ACHN (cell line): Measurements from ENCODE around the gene KHSRP.

Source experiments
- DNase-seq: peaks from one replicate; pipeline ENCODE4 v3.0.0-alpha.2; 2015
- in situ Hi-C: cut with HindIII; loops from 2 replicates; pipeline ENCODE4 v1.10.0; 2017; ENCODE audit warnings: low sequenced_read_pairs, low pct_ligation_motif_present, low pct_unique_long_range_greater_than_20kb

Gene KHSRP

GRCh38 chr19:6424195-6424938 is at the start of gene KHSRP:
Gene KHSRP (minus strand): TSS chr19:6424811. CDS start chr19:6424701, 110 bp downstream.
- in situ Hi-C loops: no loop called here
- no peak for DNase-seq

GRCh38 chr19:6473647-6474046 is 49.0 kb upstream of the KHSRP start:
- DNase-seq: no peak
- in situ Hi-C loops: no loop called here

- no peak for DNase-seq
- in situ Hi-C loops: no loop called here
Observed at GRCh38 chr19:6472713-6473112, 48.1 kb upstream of the KHSRP start.

DNA sequence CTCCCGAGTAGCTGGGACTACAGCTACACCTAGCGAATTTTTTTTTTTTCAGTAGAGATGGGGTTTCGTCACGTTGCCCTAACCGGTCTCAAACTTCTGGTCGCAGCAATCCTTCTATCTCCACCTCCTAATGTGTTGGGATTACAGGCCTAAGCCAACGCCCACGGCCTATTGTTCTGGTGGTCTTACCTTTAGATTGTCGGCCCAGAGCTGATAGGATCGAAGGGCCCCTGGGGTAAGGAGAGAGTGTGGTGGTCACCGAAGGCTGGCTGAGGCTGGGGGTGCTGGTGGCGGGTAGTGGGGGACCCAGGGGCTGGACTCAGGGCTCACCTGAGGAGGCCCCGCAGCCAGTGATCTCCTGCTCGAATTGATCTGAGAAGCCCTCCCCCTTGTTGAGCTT is 46.5 kb upstream of the KHSRP start:
- in situ Hi-C loops: no loop called here
- no peak for DNase-seq

DNA sequence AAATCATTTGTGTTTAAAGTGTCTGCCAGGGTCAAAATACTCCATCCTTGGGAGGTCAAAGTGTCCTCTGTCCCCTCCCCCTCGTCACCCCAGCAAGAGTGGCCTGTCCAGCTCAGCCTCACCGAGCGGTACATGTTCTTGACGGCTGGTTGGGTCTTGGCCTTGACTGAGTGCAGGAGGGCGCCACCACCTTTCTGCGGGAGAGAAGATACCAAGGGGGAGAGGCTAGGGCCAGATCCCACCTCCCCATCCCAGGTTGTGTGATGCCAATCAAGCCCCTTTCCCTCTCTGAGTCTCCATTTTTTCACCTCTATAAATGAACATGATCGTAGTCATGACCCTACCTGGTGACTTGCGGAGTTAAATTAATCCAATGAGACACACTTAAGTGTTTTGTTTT is 45.6 kb upstream of the KHSRP start:
- in situ Hi-C loops: no loop called here

GRCh38 chr19:6467384-6467783 is 42.8 kb upstream of the KHSRP start:
- DNase-seq: no peak
- in situ Hi-C loops: no loop called here

More for the DNA sequence above, 45.6 kb upstream of the KHSRP start:
- no peak for DNase-seq

DNA sequence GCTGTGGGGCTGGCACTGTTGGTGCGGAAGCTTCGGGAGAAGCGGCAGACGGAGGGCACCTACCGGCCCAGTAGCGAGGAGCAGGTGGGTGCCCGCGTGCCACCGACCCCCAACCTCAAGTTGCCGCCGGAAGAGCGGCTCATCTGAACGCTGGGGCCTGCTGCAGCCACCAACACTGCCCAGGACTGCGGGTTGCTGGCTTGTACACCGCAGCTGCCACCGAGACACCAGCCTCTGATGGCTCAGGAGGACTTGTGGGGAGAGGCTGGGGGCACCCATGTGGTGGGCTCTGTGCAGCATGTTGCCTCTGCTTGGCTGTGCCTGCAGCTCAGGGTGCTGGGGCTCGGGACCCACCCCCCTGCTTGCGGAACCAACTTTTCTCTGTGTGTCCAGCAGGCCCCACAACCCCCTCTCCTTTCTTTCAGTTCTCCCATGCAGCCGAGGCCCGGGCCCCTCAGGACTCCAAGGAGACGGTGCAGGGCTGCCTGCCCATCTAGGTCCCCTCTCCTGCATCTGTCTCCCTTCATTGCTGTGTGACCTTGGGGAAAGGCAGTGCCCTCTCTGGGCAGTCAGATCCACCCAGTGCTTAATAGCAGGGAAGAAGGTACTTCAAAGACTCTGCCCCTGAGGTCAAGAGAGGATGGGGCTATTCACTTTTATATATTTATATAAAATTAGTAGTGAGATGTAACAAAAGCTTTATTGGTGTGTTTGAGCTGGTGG is 42.1 kb upstream of the KHSRP start:
- DNase-seq: no peak
- in situ Hi-C loops: no loop called here

DNA sequence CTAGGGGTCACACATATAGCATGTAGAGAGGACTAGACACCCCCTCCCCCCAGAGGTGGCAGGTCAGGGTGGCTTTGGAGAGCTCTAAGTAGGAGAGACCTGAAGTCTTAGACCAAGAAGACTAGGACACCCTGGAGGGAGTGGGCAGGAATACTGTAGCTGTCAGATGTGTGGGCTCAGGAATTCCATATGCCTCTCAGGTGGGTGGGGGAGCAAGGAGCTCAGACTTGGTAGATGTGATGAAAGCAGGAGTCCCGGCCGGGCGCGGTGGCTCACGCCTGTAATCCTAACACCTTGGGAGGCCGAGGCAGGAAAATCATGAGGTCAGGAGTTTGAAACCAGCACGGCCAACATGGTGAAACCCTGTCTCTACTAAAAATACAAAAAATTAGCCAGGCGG is 41.1 kb upstream of the KHSRP start:
- DNase-seq: no peak
- in situ Hi-C loops: no loop called here

- in situ Hi-C loops: no loop called here
- peak; percentile 30 for DNase-seq
Observed at GRCh38 chr19:6465006-6465405, 40.4 kb upstream of the KHSRP start.

GRCh38 chr19:6464070-6464873 is 39.7 kb upstream of the KHSRP start, which contains the start of gene CRB3:
Gene CRB3 (plus strand): TSS chr19:6464271. CDS start chr19:6464702, 431 bp downstream.
- in situ Hi-C loops: no loop called here
- peak; percentile 62 for DNase-seq

GRCh38 chr19:6460099-6460884 is 35.7 kb upstream of the KHSRP start:
- DNase-seq: peak; percentile 96
- in situ Hi-C loops: no loop called here

GRCh38 chr19:6459262-6460098 is 34.9 kb upstream of the KHSRP start, which contains the start of gene SLC25A23:
Gene SLC25A23 (minus strand): TSS chr19:6459792. CDS start chr19:6459628, 164 bp downstream.
- peak; percentile 74 for DNase-seq
- in situ Hi-C loops: no loop called here

DNA sequence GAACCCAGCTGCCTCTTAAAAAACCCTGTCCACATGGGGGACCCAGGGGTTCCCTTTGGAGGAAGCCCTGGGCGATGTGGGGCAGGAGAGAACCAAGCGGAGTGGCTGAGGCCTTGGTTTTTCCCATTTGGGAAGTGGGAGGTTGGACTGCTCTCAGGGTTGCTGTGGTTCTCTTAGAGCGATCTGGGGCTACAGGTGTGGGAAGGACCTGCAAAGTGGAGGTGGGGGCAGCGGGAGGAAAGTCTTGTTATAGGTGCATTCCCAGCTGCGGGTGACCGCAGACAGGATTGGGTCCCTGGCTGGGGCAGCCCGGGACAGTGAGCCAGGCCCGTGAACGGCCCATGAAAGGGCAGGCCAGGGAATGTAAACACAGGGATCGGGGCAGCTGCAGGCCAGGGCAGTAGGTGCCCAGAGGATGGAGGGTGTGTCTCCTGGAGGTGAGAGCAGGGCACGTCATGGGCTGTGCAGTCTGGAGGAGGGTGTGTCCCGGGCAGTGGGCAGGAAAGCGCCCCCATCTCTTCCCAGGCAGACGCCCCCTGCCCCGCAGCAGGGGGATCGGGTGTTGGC is 34.2 kb upstream of the KHSRP start:
- in situ Hi-C loops: no loop called here
- DNase-seq: peak; percentile 9

DNA sequence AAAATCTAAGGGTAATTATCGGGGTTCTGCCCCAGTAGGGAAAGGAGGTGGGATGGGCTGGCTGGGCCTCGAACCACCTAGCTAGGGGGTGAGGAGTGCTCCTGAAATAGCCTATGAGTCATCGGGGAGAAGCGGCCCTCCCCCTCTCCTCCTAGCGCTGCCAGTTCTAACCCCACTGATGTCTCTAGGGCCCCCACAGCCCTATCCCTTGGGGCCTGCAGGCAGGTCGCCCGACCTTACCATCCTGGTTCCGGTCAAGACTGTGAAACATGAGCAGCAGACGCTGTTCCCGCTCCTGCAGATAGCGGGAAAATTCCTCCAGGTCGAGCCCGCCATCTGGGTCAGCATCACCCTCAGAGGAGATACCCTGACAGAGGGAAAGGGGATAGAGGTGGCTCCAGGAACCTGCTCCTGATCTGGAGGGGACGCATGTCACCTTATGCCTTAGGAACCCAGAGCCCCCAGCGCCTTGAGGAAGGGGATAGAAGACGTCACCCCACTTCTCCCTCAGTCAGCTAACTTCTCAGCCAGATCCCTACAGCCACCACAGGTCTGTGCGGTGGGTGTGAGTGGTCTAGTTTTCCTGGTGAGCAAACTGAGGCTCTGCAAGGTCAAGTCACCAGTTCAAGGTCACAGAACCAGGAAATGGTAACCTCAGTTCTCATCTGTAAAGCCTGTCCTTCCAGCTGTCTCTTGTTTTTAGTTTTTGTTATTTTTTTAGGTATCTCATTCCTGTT is 33.5 kb upstream of the KHSRP start:
- no peak for DNase-seq
- in situ Hi-C loops: no loop called here

- no peak for DNase-seq
- in situ Hi-C loops: no loop called here
Observed at GRCh38 chr19:6455924-6456323, 31.3 kb upstream of the KHSRP start.

GRCh38 chr19:6453951-6454565 is 29.4 kb upstream of the KHSRP start:
- in situ Hi-C loops: no loop called here
- no peak for DNase-seq
